CD4-positive, CD25-positive, alpha-beta regulatory T cell (primary cell): Measurements from ENCODE around the gene CDK10. TPM values are rescaled to one million over a fixed set of nuclear protein-coding genes. Genes with fewer than 3 reads are reported as not detected.
A peak's percentile ranks its signal among the peaks of the same experiment; 100 is the strongest.
"Not testable (repeated sequence)": the region's sequence is repeated elsewhere in the genome, so short reads cannot be mapped to it uniquely, and the experiment has no call there.

Source experiments
- ATAC-seq, 2 donors: fragments of 150-1000 bp; cut with Tn5 transposase; one replicate each; pipeline ENCODE4 v1.10.0; 2021; ENCODE audit warnings: low read depth in 2 of 2, moderate number of reproducible peaks in 2 of 2, moderate library complexity in 1 of 2
- DNase-seq, 3 donors: peaks; one replicate each; pipeline versions ENCODE4 v3.0.0 to v3.0.0-alpha.2; 2012 to 2022; ENCODE audit warnings: mixed read lengths in 1 of 3
- H3K27ac ChIP-seq: one replicate; pipeline ENCODE4 v1.7.0; 2013; ENCODE audit warnings: mild to moderate bottlenecking, low read length; ENCODE audit not compliant: insufficient read depth, poor library complexity, severe bottlenecking
- H3K27me3 ChIP-seq: one replicate; pipeline ENCODE4 v1.7.0; 2013; ENCODE audit warnings: low read length; ENCODE audit not compliant: control insufficient read depth, insufficient read depth
- H3K36me3 ChIP-seq: one replicate; pipeline ENCODE4 v1.7.0; 2013; ENCODE audit warnings: mild to moderate bottlenecking, low read length, moderate library complexity; ENCODE audit not compliant: control insufficient read depth, insufficient read depth
- H3K4me1 ChIP-seq: 2 replicates; pipeline ENCODE4 v1.7.0; 2013; ENCODE audit warnings: mild to moderate bottlenecking, low read length; ENCODE audit not compliant: insufficient read depth, control insufficient read depth, poor library complexity, severe bottlenecking
- H3K4me3 ChIP-seq: one replicate; pipeline ENCODE4 v1.7.0; 2013; ENCODE audit warnings: low read depth, mild to moderate bottlenecking, low read length, moderate library complexity
- H3K9me3 ChIP-seq, 2 experiments: 1 replicate in 1 of 2; 2 replicates in 1 of 2; pipeline ENCODE4 v1.7.0; 2013; ENCODE audit warnings: low read length in 2 of 2, mild to moderate bottlenecking in 1 of 2, moderate library complexity in 1 of 2; ENCODE audit not compliant: control insufficient read depth in 2 of 2
- H3K27ac Mint-ChIP-seq, 3 donors: one replicate each; pipeline ENCODE4 v1.8.0; 2020 to 2022; ENCODE audit warnings: mild to moderate bottlenecking in 3 of 3, mixed read lengths in 3 of 3, moderate library complexity in 2 of 3
- H3K27me3 Mint-ChIP-seq: one replicate; pipeline ENCODE4 v1.8.0; 2022; ENCODE audit warnings: mild to moderate bottlenecking, mixed read lengths
- H3K36me3 Mint-ChIP-seq: one replicate; pipeline ENCODE4 v1.8.0; 2020; ENCODE audit warnings: mixed read lengths
- H3K4me1 Mint-ChIP-seq, 4 donors: one replicate each; pipeline ENCODE4 v1.8.0; 2020 to 2022; ENCODE audit warnings: mixed read lengths in 4 of 4, mild to moderate bottlenecking in 1 of 4
- H3K4me3 Mint-ChIP-seq, 4 donors: one replicate each; pipeline ENCODE4 v1.8.0; 2020 to 2022; ENCODE audit warnings: mild to moderate bottlenecking in 4 of 4, mixed read lengths in 4 of 4, moderate library complexity in 3 of 4
- H3K9me3 Mint-ChIP-seq, 7 donors: one replicate each; pipeline ENCODE4 v1.8.0; 2020 to 2022; ENCODE audit warnings: mixed read lengths in 7 of 7, mild to moderate bottlenecking in 3 of 7, moderate library complexity in 2 of 7
- polyA plus RNA-seq, 4 donors: library from polyadenylated mRNA; unstranded; fragments of 300-500 nt; fragmentation: Illumina TruSeq; gene quantifications; one replicate each; pipeline ENCODE4 v1.2.3, GENCODE V29; 2021
- total RNA-seq: library from RNA; stranded (reverse); gene quantifications from one replicate; pipeline ENCODE4 v1.2.3, GENCODE V29; 2022

CDK10 gene
- total and polyA plus RNA-seq, 5 donors from 2014 or later, result 20.5 to 97.5 (median 24.4) TPM

DNA sequence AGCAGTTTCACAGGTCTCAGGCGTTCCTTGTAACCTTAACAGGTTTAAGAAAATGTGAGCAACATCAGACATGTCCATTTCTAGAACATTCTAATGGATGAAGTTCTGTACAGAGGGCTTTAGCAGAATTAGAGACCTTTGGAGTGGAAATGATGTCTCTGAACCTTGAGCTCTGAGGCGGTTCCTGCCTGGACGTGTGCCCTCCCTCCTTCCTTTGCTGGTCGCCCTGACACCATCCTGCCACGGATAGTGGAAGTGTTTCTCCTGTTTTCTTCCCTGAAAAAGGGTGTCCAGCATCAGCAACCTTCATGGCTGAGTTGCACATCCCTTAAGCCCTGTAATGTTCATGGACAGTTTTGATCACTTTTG, 17.7 kb upstream of the CDK10 start:
- Histone ChIP-seq H3K27ac (no peak overlapping the region), H3K9me3 (no peaks in the 10 kb centered on the region), H3K4me3 (no peak overlapping the region), H3K36me3 (no peaks in the 10 kb centered on the region), H3K4me1 (no peaks in the 10 kb centered on the region), H3K27me3 (no peaks in the 10 kb centered on the region)
- Mint-ChIP-seq H3K4me3 (no peak overlapping the region), H3K27ac (no peak overlapping the region), H3K9me3 (no peaks in the 10 kb centered on the region), H3K27me3 (no peaks in the 10 kb centered on the region), H3K36me3 (peaks cover 5% of the 10 kb centered on the region), H3K4me1 (peaks cover 0 to 6% (median 5%) of the 10 kb centered on the region in 4 donors)
- DNase-seq (no peak), ATAC-seq (no peak)

DNA sequence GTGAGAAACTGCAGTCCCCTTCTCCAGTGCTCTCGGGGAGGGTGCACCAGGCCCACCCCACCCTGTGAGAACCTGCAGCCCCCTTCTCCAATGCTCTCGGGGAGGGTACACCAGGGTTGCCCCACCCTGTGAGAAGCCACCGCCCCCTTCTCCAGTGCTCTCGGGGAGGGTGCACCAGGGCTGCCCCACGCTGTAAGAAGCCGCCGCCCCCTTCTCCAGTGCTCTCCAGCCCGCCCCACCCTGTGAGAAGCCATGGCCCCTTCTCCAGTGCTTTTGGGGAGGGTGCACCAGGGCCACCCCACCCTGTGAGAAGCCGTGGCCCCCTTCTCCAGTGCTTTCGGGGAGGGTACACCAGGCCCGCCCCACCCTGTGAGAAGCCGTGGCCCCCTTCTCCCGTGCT, 16.7 kb upstream of the CDK10 start:
- Mint-ChIP-seq H3K9me3 (no peaks in the 10 kb centered on the region), H3K36me3 (no peaks in the 10 kb centered on the region), H3K4me1 (peaks cover 0 to 6% (median 5%) of the 10 kb centered on the region in 4 donors), H3K27me3 (no peaks in the 10 kb centered on the region), H3K4me3 (no peak overlapping the region), H3K27ac (no peak overlapping the region)
- H3K27me3 ChIP-seq, result no peaks in the 10 kb centered on the region
- no peaks in the 10 kb centered on the region for H3K9me3 ChIP-seq
- DNase-seq, result no peak
- no peaks in the 10 kb centered on the region for H3K4me1 ChIP-seq
- no peak overlapping the region for H3K4me3 ChIP-seq
- no peak for ATAC-seq
- H3K36me3 ChIP-seq, result no peaks in the 10 kb centered on the region
- no peak overlapping the region for H3K27ac ChIP-seq

DNA sequence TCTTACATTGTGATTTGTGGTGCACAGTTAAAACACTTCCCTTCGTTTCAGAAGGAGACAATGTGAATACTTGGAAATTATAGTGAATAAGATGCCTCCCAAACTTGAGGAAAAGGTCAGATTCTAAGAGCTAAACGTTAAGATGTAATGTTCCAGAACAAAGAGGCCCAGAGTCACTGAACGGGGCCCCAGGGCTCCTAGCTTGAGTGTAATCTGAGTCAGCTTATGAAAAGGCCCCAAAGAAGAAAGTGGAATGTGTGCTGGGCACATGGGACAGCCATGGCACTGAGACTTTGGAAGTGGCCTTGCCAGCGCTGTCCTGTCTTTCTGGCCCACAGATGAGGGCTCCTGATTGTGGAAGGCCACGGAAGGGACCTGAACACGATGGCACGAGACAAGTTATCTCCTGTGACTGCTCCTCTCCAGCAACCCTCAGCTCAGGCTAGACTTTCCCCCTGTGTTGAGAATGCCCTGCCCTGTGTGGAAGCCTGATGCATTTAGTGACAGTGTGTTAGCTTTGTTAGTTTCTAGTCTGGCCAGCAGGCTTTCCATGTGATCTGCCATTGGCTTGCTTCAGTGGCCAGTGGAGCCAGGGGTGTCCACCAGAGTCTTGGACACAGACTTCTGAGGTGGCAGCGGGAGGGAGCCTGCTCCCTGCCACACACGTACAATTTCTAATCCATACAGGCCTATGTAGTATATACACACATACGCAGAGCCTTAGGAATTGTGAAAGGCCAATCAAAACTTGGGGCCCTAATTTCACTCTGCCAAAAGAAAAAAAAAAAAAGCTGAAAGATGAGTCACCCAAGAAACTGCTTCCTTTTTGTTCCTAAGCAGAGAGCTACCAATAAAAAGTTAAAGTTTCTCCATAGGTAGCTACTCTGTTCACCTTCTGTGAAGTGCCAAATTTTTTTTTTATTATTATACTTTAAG, 15.7 kb upstream of the CDK10 start:
- no peaks in the 10 kb centered on the region for H3K9me3 ChIP-seq
- DNase-seq (no peak), ATAC-seq (no peak)
- no peaks in the 10 kb centered on the region for H3K9me3 Mint-ChIP-seq
- no peaks in the 10 kb centered on the region for H3K36me3 Mint-ChIP-seq
- H3K4me1 Mint-ChIP-seq, result peaks cover 0 to 6% (median 5%) of the 10 kb centered on the region in 4 donors
- no peak overlapping the region for H3K27ac ChIP-seq
- no peaks in the 10 kb centered on the region for H3K4me1 ChIP-seq
- H3K36me3 ChIP-seq, result no peaks in the 10 kb centered on the region
- no peak overlapping the region for H3K4me3 Mint-ChIP-seq
- peak overlapping the region in 1 of 3 donors; percentile 64 for H3K27ac Mint-ChIP-seq
- H3K27me3 ChIP-seq, result no peaks in the 10 kb centered on the region
- no peak overlapping the region for H3K4me3 ChIP-seq
- H3K27me3 Mint-ChIP-seq, result no peaks in the 10 kb centered on the region

DNA sequence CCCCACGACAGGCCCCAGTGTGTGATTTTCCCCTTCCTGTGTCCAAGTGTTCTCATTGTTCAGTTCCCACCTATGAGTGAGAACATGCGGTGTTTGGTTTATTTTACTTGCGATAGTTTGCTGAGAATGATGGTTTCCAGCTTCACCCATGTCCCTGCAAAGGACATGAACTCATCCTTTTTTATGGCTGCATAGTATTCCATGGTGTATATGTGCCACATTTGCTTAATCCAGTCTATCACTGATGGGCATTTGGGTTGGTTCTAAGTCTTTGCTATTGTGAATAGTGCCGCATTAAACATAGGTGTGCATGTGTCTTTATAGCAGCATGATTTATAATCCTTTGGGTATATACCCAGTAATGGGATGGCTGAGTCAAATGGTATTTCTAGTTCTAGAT, 14.9 kb upstream of the CDK10 start:
- H3K27ac Mint-ChIP-seq, H3K4me3 ChIP-seq: not testable (repeated sequence)

DNA sequence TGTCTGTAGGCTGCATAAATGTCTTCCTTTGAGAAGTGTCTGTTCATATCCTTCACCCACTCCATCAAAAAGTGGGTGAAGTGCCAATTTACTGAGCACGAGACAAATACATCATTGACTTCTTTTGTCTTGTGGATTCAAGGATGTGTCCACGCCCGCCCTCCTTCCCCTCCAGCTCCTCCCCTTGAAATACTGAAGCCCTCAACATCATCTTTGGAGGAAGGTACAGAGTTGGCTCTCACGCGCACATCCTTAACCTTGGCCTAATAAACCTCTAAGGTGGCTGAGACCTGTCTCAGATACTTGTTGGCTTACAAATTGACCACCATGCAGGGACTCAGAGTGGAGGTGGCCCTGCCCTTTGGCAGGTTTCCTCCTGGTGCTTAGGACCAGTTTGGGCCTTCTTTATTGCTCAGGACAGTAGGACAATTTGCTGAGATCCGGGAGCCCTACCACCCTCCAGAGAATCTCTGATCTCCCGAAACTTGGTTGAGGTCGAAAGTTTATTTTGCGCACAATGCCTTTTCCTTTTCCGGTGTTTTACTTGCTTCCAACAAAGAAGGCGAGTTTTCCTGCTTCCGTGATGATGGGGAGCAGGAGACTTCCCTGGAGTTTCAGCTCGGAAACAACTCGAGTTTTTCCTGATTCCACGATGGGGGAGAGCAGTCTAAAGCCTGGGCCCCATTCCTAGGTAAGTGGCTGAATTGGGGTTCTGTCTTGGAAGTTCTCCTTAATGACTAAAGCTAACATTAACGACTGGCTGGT, 14.1 kb upstream of the CDK10 start:
- H3K4me1 Mint-ChIP-seq, result peaks cover 0 to 6% (median 2%) of the 10 kb centered on the region in 4 donors
- Histone ChIP-seq H3K27me3 (no peaks in the 10 kb centered on the region), H3K36me3 (no peaks in the 10 kb centered on the region), H3K4me3 (no peak overlapping the region), H3K4me1 (no peaks in the 10 kb centered on the region), H3K9me3 (no peaks in the 10 kb centered on the region), H3K27ac (no peak overlapping the region)
- H3K9me3 Mint-ChIP-seq, result no peaks in the 10 kb centered on the region
- H3K4me3 Mint-ChIP-seq, result no peak overlapping the region
- no peaks in the 10 kb centered on the region for H3K27me3 Mint-ChIP-seq
- ATAC-seq (no peak), DNase-seq (no peak)
- H3K36me3 Mint-ChIP-seq, result no peaks in the 10 kb centered on the region
- H3K27ac Mint-ChIP-seq, result no peak overlapping the region

More for the DNA sequence above, 14.9 kb upstream of the CDK10 start:
- not testable (repeated sequence) for H3K9me3 ChIP-seq, H3K4me1 Mint-ChIP-seq, H3K36me3 Mint-ChIP-seq, H3K9me3 Mint-ChIP-seq, H3K27ac ChIP-seq, H3K4me1 ChIP-seq, ATAC-seq, H3K27me3 ChIP-seq, DNase-seq, H3K27me3 Mint-ChIP-seq, H3K36me3 ChIP-seq
- peak overlapping the region in 1 of 4 donors; percentile 2 for H3K4me3 Mint-ChIP-seq

DNA sequence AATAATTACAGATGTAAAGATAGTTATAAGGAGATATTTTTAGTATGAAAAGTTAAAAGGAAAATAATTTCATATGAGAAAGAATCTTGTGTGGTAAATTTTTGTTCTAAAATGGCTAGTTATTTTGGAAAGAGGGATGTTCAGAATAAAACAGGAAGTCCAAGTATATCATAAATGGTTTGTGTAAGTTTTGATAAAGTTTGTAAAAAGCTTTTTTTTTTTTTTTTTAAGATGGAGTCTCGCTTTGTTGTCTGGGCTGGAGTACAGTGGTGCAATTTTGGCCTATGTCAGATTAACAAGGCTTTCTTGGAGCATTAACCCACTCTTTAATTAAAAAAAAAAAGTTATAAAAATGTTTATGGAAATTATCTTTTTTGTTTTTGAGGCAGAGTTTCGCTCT, 8.2 kb upstream of the CDK10 start:
- ATAC-seq, result no peak
- no peak overlapping the region for H3K27ac ChIP-seq
- Mint-ChIP-seq H3K4me1 (no peaks in the 10 kb centered on the region), H3K27me3 (no peaks in the 10 kb centered on the region), H3K9me3 (peaks cover 0 to 2% (median 0%) of the 10 kb centered on the region in 7 donors), H3K36me3 (no peaks in the 10 kb centered on the region), H3K27ac (no peak overlapping the region), H3K4me3 (no peak overlapping the region)
- H3K4me3 ChIP-seq, result no peak overlapping the region
- H3K9me3 ChIP-seq, result no peaks in the 10 kb centered on the region
- H3K27me3 ChIP-seq, result no peaks in the 10 kb centered on the region
- H3K36me3 ChIP-seq, result no peaks in the 10 kb centered on the region
- DNase-seq, result no peak
- H3K4me1 ChIP-seq, result no peaks in the 10 kb centered on the region

DNA sequence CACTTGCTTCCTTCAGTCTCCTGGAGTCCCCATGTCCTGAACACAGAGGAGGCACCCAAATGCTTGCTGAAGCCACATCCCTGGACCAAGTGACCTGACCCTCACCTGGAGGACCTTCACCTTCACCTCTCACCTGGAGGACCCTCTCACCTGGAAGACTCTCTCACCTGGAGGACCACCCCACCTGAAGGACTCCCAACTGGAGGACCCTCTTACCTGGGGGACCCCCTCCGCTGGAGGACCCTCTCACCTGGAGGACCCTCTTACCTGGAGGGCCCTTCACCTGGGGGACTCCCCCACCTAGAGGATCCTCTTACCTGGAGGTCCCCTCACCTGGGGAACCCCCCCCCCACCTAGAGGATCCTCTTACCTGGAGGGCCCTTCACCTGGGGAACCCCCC, 573 bp upstream of the CDK10 start:
- H3K27me3 ChIP-seq, result no peaks in the 10 kb centered on the region
- H3K27ac Mint-ChIP-seq, result peak overlapping the region in 1 of 3 donors; percentile 69
- ATAC-seq (no peak), DNase-seq (no peak)
- H3K9me3 ChIP-seq, result no peaks in the 10 kb centered on the region
- H3K4me1 Mint-ChIP-seq, result peaks cover 0 to 27% (median 6%) of the 10 kb centered on the region in 4 donors
- peaks cover 10% of the 10 kb centered on the region for H3K36me3 Mint-ChIP-seq
- no peaks in the 10 kb centered on the region for H3K27me3 Mint-ChIP-seq
- no peak overlapping the region for H3K4me3 ChIP-seq
- peak overlapping the region; percentile 32 to 95 (median 92) for H3K4me3 Mint-ChIP-seq
- H3K27ac ChIP-seq, result peak overlapping the region; percentile 86
- H3K9me3 Mint-ChIP-seq, result no peaks in the 10 kb centered on the region
- peaks cover 10% of the 10 kb centered on the region for H3K36me3 ChIP-seq
- peaks cover 15% of the 10 kb centered on the region for H3K4me1 ChIP-seq
